ENCODE data around the gene ZNF593OS. TPM values are rescaled to one million over a fixed set of nuclear protein-coding genes. Genes with fewer than 3 reads are reported as not detected.

The ZNF593OS gene
- total RNA-seq, 1 experiment from 2014 or later, result not detected

DNA sequence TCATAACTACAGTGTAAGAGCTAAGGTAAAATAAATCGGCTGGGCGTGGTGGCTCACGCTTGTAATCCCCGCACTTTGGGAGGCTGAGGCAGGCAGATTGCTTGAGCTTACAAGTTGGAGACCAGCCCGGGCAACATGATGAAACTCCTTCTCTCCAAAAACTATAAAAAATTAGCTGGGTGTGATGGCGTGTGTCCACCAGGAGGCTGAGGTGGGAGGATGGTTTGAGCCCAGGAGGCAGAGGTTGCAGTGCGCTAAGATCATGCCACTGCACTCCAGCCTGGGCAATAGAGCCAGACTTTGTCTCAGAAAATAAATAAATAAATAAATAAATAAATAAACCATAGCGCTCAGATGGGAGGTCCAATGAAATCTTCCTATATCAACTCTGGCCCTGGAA, 29.5 kb downstream of the ZNF593OS start:
- peaks cover 6 to 8% of the 10 kb centered on the region in 2 experiments for H3K4me1 Mint-ChIP-seq
- Histone ChIP-seq H3K27ac (ENCODE audit: insufficient read length, low read depth, low read length) (no peak overlapping the region), H3K23ac (ENCODE audit: insufficient read length, low read depth, low read length) (no peak overlapping the region), H3K9me3 (ENCODE audit: control insufficient read depth, low read depth, low read length) (no peaks in the 10 kb centered on the region), H3K18ac (ENCODE audit: insufficient read length, low read depth, low read length) (no peak overlapping the region), H3K4me1 (ENCODE audit: insufficient read depth, low read length) (no peaks in the 10 kb centered on the region), H3K23me2 (ENCODE audit: insufficient read length, low read depth, low read length, poor library complexity, severe bottlenecking) (no peaks in the 10 kb centered on the region), H4K5ac (ENCODE audit: insufficient read length, low read depth, low read length) (no peak overlapping the region), H3K9ac (ENCODE audit: extremely low read depth, insufficient read length, low read length) (no peak overlapping the region), H3K4me2 (ENCODE audit: insufficient read depth, insufficient read length, low read length) (no peak overlapping the region), H3K4ac (ENCODE audit: low read depth, low read length) (no peak overlapping the region), H2AFZ (ENCODE audit: low read length) (no peak overlapping the region), H2BK5ac (ENCODE audit: insufficient read length, low read length) (no peak overlapping the region), H4K91ac (ENCODE audit: insufficient read length, low read depth, low read length) (no peak overlapping the region), H2BK12ac (ENCODE audit: insufficient read length, low read depth, low read length) (no peak overlapping the region), H2BK15ac (ENCODE audit: low read depth, low read length) (no peak overlapping the region), H2BK20ac (ENCODE audit: low read depth, low read length, poor library complexity, severe bottlenecking) (no peak overlapping the region), H3K56ac (ENCODE audit: insufficient read length, low read depth, low read length) (no peak overlapping the region), H3T11ph (ENCODE audit: low read length) (no peak overlapping the region), H2AK5ac (ENCODE audit: insufficient read length, low read length) (no peak overlapping the region), H4K8ac (replicated peaks; ENCODE audit: insufficient read length, low read depth, low read length) (no peak overlapping the region), H3K79me1 (ENCODE audit: insufficient read depth, low read depth, low read length, poor library complexity, severe bottlenecking) (no peaks in the 10 kb centered on the region), H3K27me3 (ENCODE audit: insufficient read depth, low read length) (peaks cover 1% of the 10 kb centered on the region; the same call in 1 of the 2 replicates), H4K20me1 (ENCODE audit: control insufficient read depth, insufficient read depth, insufficient read length) (no peaks in the 10 kb centered on the region), H2BK120ac (ENCODE audit: low read depth, low read length, poor library complexity, severe bottlenecking) (no peak overlapping the region), H3K79me2 (ENCODE audit: insufficient read depth, low read length) (no peaks in the 10 kb centered on the region), H3K14ac (ENCODE audit: insufficient read depth, low read length) (no peak overlapping the region)
- no peak for DNase-seq
- TF ChIP-seq CTCF (conservative IDR thresholded peaks at IDR 0.05), result 0 out of 3 replicates have a peak, but pooled peaks have one; percentile 16
- no CpG with 5 or more reads among the region's 8 CpGs for WGBS (ENCODE audit: extremely low coverage, insufficient read length, low lambda C conversion rate)
- H3K36me3 Mint-ChIP-seq (ENCODE audit: insufficient read depth in 1 of 3, low read depth in 3 of 3), result no peaks in the 10 kb centered on the region
- no peaks in the 10 kb centered on the region for H3K9me3 Mint-ChIP-seq
- peaks cover 42% of the 10 kb centered on the region for H3K27me3 Mint-ChIP-seq (ENCODE audit: low read depth)
- H3K27ac Mint-ChIP-seq, result no peak overlapping the region; a peak in 1 of 7 replicates
- no peak overlapping the region for H3K4me3 Mint-ChIP-seq

All from H9 (cell line).